AG09309 (cell line): ENCODE data around the gene LASP1NB.
"Not testable (repeated sequence)": the region's sequence is repeated elsewhere in the genome, so short reads cannot be mapped to it uniquely, and the experiment has no call there.

Source experiments
- DNase-seq: peaks from one replicate; pipeline ENCODE4 v3.0.0-alpha.2; 2010; ENCODE audit warnings: low read depth
- H3K4me3 ChIP-seq: 2 replicates; pipeline ENCODE4 v1.5.1; 2011; ENCODE audit warnings: mild to moderate bottlenecking, low read depth, low read length, moderate library complexity; ENCODE audit not compliant: control insufficient read depth
- CTCF ChIP-seq: IDR thresholded peaks from 2 replicates; pipeline ENCODE4 v1.5.1; 2011; ENCODE audit warnings: mild to moderate bottlenecking, low read depth, low read length, inconsistent platforms; ENCODE audit not compliant: insufficient read depth, control insufficient read depth; ENCODE audit errors: missing control alignments

Gene LASP1NB

GRCh38 chr17:38961413-38961812 lies 36.0 kb downstream of the LASP1NB start:
- TF ChIP-seq CTCF, result no peak

GRCh38 chr17:38967290-38967738 lies 41.9 kb downstream of the LASP1NB start, which contains the start of gene FBXO47:
Gene FBXO47 (minus strand): TSS chr17:38967403. CDS start chr17:38963025, 4,378 bp downstream.
- peak; percentile 28 for DNase-seq
- H3K4me3 ChIP-seq, result peak within 1 kb of the TSS; percentile 9
- no peak for TF ChIP-seq CTCF

More at GRCh38 chr17:38961413-38961812, 36.0 kb downstream of the LASP1NB start:
- H3K4me3 ChIP-seq, result no peak overlapping the region
- no peak for DNase-seq

- no peak for DNase-seq
- no peak for TF ChIP-seq CTCF
- no peak overlapping the region for H3K4me3 ChIP-seq
Observed at GRCh38 chr17:38969281-38969680, 43.9 kb downstream of the LASP1NB start.

- DNase-seq, result no peak
- no peak for TF ChIP-seq CTCF
- H3K4me3 ChIP-seq, result no peak overlapping the region
Observed at GRCh38 chr17:38970128-38970527, 44.7 kb downstream of the LASP1NB start.

GRCh38 chr17:38970804-38971203 lies 45.4 kb downstream of the LASP1NB start:
- no peak overlapping the region for H3K4me3 ChIP-seq
- TF ChIP-seq CTCF, result no peak
- no peak for DNase-seq

GRCh38 chr17:38976187-38976551 lies 50.8 kb downstream of the LASP1NB start:
- H3K4me3 ChIP-seq, result not testable (repeated sequence)
- peak; percentile 32 for DNase-seq

GRCh38 chr17:38978180-38978579 lies 52.8 kb downstream of the LASP1NB start:
- no peak for DNase-seq
- TF ChIP-seq CTCF, result no peak
- H3K4me3 ChIP-seq, result no peak overlapping the region
